ENCODE measurements around the gene ZFP57.

GRCh38 chr6:29680904-29681303 is at the start of gene ZFP57:
- TF ChIP-seq CTCF (conservative IDR thresholded peaks at IDR 0.05 in 1 of 2, IDR thresholded peaks at IDR 0.05 in 1 of 2; ENCODE audit: extremely low read depth in 1 of 2, insufficient read depth in 1 of 2, low read depth in 1 of 2, low read length in 2 of 2), result no peak
- TF ChIP-seq EZH2 (IDR thresholded peaks at IDR 0.05; ENCODE audit: borderline replicate concordance, low read length), result no peak
